IMR-90 (cell line): Measurements from ENCODE around the gene FYB2. TPM values are rescaled to one million over a fixed set of nuclear protein-coding genes. Genes with fewer than 3 reads are reported as not detected.

ENCODE experiments used
- ATAC-seq: fragments of 200-7000 bp; cut with Tn5 transposase; 2 replicates; pipeline ENCODE4 v1.9.1; 2020; ENCODE audit warnings: low read depth, mild to moderate bottlenecking, moderate library complexity
- BruUV-seq: library from RNA; stranded (reverse); fragments of 400-500 nt; replicated peaks from 2 replicates; lab custom pipeline; 2021; lab: Mats Ljungman, UMichigan
- CTCF ChIA-PET: fragments of 300-600 bp; formaldehyde crosslinking; extraction: SDS; loops from one replicate; lab custom pipeline; 2021; ENCODE audit warnings: antibody characterized with exemption; lab: Yijun Ruan, JAX
- POLR2A ChIA-PET: fragments of 300-600 bp; sonication (Branson Sonifier 250); formaldehyde crosslinking; loops from one replicate; lab custom pipeline; 2022; ENCODE audit warnings: antibody characterized with exemption; ENCODE audit not compliant: unreplicated experiment; lab: Charles Lee
- DNase-seq: peaks from one replicate; pipeline ENCODE4 v3.0.0; 2013
- H2AFZ ChIP-seq: replicated peaks from 2 replicates; pipeline ENCODE3; 2013; ENCODE audit warnings: low read length, mild to moderate bottlenecking; ENCODE audit not compliant: poor library complexity
- H2AK5ac ChIP-seq: 2 replicates; pipeline ENCODE4 v1.6.1; 2013; ENCODE audit warnings: low read depth, low read length, inconsistent platforms
- H2AK9ac ChIP-seq: replicated peaks from 2 replicates; pipeline ENCODE3; 2013; ENCODE audit warnings: mild to moderate bottlenecking, low read depth, low read length, moderate library complexity; ENCODE audit not compliant: poor library complexity
- H2BK120ac ChIP-seq: 2 replicates; pipeline ENCODE4 v1.6.1; 2013; ENCODE audit warnings: low read depth, low read length, inconsistent platforms
- H2BK15ac ChIP-seq: 3 replicates; pipeline ENCODE4 v1.6.1; 2013; ENCODE audit warnings: low read depth, low read length, inconsistent platforms
- H2BK20ac ChIP-seq: 2 replicates; pipeline ENCODE4 v1.6.1; 2013; ENCODE audit warnings: low read depth, mild to moderate bottlenecking, inconsistent platforms, low read length, moderate library complexity
- H2BK5ac ChIP-seq: 2 replicates; pipeline ENCODE4 v1.6.1; 2013; ENCODE audit warnings: mild to moderate bottlenecking, low read depth, low read length, inconsistent platforms; ENCODE audit not compliant: poor library complexity, severe bottlenecking
- H3K14ac ChIP-seq: replicated peaks from 2 replicates; pipeline ENCODE4 v1.6.1; 2013; ENCODE audit warnings: low read depth, low read length, inconsistent platforms
- H3K18ac ChIP-seq: 2 replicates; pipeline ENCODE4 v1.6.1; 2013; ENCODE audit warnings: low read depth, low read length, control low read depth
- H3K23ac ChIP-seq: 2 replicates; pipeline ENCODE4 v1.6.1; 2013; ENCODE audit warnings: low read depth, low read length, inconsistent platforms
- H3K27ac ChIP-seq: 2 replicates; pipeline ENCODE4 v1.5.1; 2013; ENCODE audit warnings: mild to moderate bottlenecking, control low read depth, low read length; ENCODE audit not compliant: insufficient read depth
- H3K27me3 ChIP-seq: 2 replicates; pipeline ENCODE4 v1.6.1; 2013; ENCODE audit warnings: low read length; ENCODE audit not compliant: control insufficient read depth, insufficient read depth
- H3K36me3 ChIP-seq: 2 replicates; pipeline ENCODE4 v1.6.1; 2013; ENCODE audit warnings: low read length, mixed read lengths; ENCODE audit not compliant: control insufficient read depth, insufficient read depth
- H3K4ac ChIP-seq: 2 replicates; pipeline ENCODE4 v1.6.1; 2013; ENCODE audit warnings: low read depth, low read length, inconsistent platforms
- H3K4me1 ChIP-seq: 2 replicates; pipeline ENCODE4 v1.6.1; 2013; ENCODE audit warnings: low read length, mixed read lengths; ENCODE audit not compliant: control insufficient read depth, insufficient read depth
- H3K4me2 ChIP-seq: 2 replicates; pipeline ENCODE4 v1.6.1; 2013; ENCODE audit warnings: low read depth, mild to moderate bottlenecking, control low read depth, low read length, moderate library complexity
- H3K4me3 ChIP-seq: 2 replicates; pipeline ENCODE4 v1.5.1; 2013; ENCODE audit warnings: low read depth, mild to moderate bottlenecking, control low read depth, low read length, moderate library complexity; ENCODE audit not compliant: insufficient read depth
- H3K56ac ChIP-seq: 2 replicates; pipeline ENCODE4 v1.6.1; 2013; ENCODE audit warnings: low read length, inconsistent platforms; ENCODE audit not compliant: insufficient read depth; ENCODE audit errors: extremely low read depth
- H3K79me1 ChIP-seq, 2 experiments: 2 replicates each; pipeline ENCODE4 v1.6.1; 2013; ENCODE audit warnings: low read length in 2 of 2, inconsistent platforms in 1 of 2, low read depth in 1 of 2
- H3K9ac ChIP-seq: 2 replicates; pipeline ENCODE4 v1.6.1; 2013; ENCODE audit warnings: low read depth, low read length, control low read depth
- H3K9me1 ChIP-seq: 2 replicates; pipeline ENCODE4 v1.6.1; 2013; ENCODE audit warnings: low read length, inconsistent platforms; ENCODE audit not compliant: insufficient read depth
- H3K9me3 ChIP-seq: 2 replicates; pipeline ENCODE4 v1.6.1; 2013; ENCODE audit warnings: low read length; ENCODE audit not compliant: control insufficient read depth, insufficient read depth
- H4K20me1 ChIP-seq: 2 replicates; pipeline ENCODE4 v1.6.1; 2013; ENCODE audit warnings: low read length, inconsistent platforms; ENCODE audit not compliant: insufficient read depth
- H4K5ac ChIP-seq: 2 replicates; pipeline ENCODE4 v1.6.1; 2013; ENCODE audit warnings: mild to moderate bottlenecking, low read depth, low read length, control low read depth
- H4K8ac ChIP-seq, 2 experiments: 2 replicates each; pipeline ENCODE4 v1.6.1; 2013; ENCODE audit warnings: low read depth in 2 of 2, low read length in 2 of 2, control low read depth in 1 of 2, inconsistent platforms in 1 of 2
- H4K91ac ChIP-seq: 2 replicates; pipeline ENCODE4 v1.6.1; 2013; ENCODE audit warnings: low read depth, low read length, inconsistent platforms; ENCODE audit not compliant: insufficient read depth
- BHLHE40 ChIP-seq: fragments of 150-350 bp; IDR thresholded peaks from 2 replicates; pipeline ENCODE4 v1.6.1; 2016; ENCODE audit warnings: mild to moderate bottlenecking, low read depth, low read length
- ELK1 ChIP-seq: fragments of 150-350 bp; IDR thresholded peaks from 2 replicates; pipeline ENCODE4 v1.6.1; 2016; ENCODE audit warnings: low read depth, mild to moderate bottlenecking, low read length, moderate library complexity, borderline replicate concordance
- FOS ChIP-seq: fragments of 150-350 bp; IDR thresholded peaks from 2 replicates; pipeline ENCODE4 v1.6.1; 2016; ENCODE audit warnings: low read depth, low read length
- dilution Hi-C: fragments of 300-500 bp; cut with HindIII; formaldehyde crosslinking; loops from one replicate; pipeline ENCODE4 v1.14.3; 2018; ENCODE audit warnings: low sequenced_read_pairs; ENCODE audit not compliant: unreplicated experiment
- in situ Hi-C: fragments of 300-500 bp; cut with MboI; formaldehyde crosslinking; loops from 3 replicates; pipeline ENCODE4 v1.14.3; 2019; ENCODE audit warnings: low sequenced_read_pairs, inconsistent platforms, mixed read lengths
- intact Hi-C: fragments of 100-400 bp; cut with micrococcal nuclease; formaldehyde crosslinking; loops from 2 replicates; pipeline ENCODE4 v1.10.0; 2022
- polyA plus RNA-seq, 3 experiments: library from polyadenylated mRNA; depleted of rRNA; stranded (reverse); fragments of >200 nt; gene quantifications; 2 replicates each; pipeline ENCODE4 v1.2.3, GENCODE V29; 2012; ENCODE audit warnings: low replicate concordance in 1 of 3
- total RNA-seq: library from RNA; depleted of rRNA; stranded (reverse); fragments of >200 nt; gene quantifications from 2 replicates; pipeline ENCODE4 v1.2.3, GENCODE V29; 2012

The FYB2 gene
- total and polyA plus RNA-seq, 2 of the 4 experiments (the other 2 are of a cell fraction) = under 0.01 TPM; not detected in 1

DNA sequence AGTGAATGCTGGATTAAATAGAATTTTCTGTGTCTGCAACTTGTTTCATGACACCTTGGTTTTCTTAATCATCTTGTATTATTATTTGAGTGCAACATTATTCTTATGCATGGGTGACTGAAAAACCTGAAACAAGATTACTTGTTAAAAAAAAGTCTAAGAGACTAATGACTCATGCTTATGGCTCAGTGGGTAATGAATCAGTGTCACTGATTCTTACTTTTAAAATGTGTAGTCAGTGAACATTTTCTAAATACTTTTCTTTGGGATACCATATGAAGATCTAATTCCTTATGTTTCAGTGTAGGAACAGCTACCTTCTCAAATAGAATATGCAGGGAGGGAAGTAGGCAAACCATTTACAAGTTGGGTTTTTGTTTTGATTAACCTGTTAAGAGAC, 108.6 kb downstream of the FYB2 start:
- Histone ChIP-seq H3K4me2 (peak overlapping the region; percentile 64; the same call in 1 of the 2 replicates), H2BK5ac (no peak overlapping the region), H4K20me1 (no peaks in the 10 kb centered on the region), H3K9me1 (no peaks in the 10 kb centered on the region), H3K27me3 (no peaks in the 10 kb centered on the region), H3K9me3 (no peaks in the 10 kb centered on the region), H3K36me3 (peaks cover 3% of the 10 kb centered on the region; the same call in 1 of the 2 replicates), H2BK15ac (no peak overlapping the region), H3K56ac (no peak overlapping the region), H2BK120ac (no peak overlapping the region), H3K79me1 (no peaks in the 10 kb centered on the region), H2AK9ac (no peak overlapping the region), H3K27ac (no peak overlapping the region), H2BK20ac (no peak overlapping the region), H2AK5ac (no peak overlapping the region), H3K9ac (no peak overlapping the region), H4K91ac (no peak overlapping the region), H3K4me1 (peaks cover 4% of the 10 kb centered on the region), H4K5ac (no peak overlapping the region), H3K4me3 (no peak overlapping the region), H3K4ac (no peak overlapping the region), H3K18ac (no peak overlapping the region), H3K14ac (no peak overlapping the region), H2AFZ (no peak overlapping the region), H3K23ac (no peak overlapping the region), H4K8ac (no peak overlapping the region)
- DNase-seq = peak; percentile 88
- TF ChIP-seq BHLHE40 = peak; percentile 49; the same call in 1 of the 2 replicates
- TF ChIP-seq FOS = peak; percentile 90
- no peak for TF ChIP-seq ELK1
- BruUV-seq = no TSS peak
- ChIA-PET POLR2A (no interaction called here), CTCF (no interaction called here)
- intact Hi-C loops (loop anchor here (2.0 kb wide), 3 partner anchors 110 to 1426 kb away; no protein-coding TSS in a partner anchor), in situ Hi-C loops (no loop called here), dilution Hi-C loops (no loop called here)
- peak; percentile 75 for ATAC-seq
